ENCODE measurements around the gene GPATCH2L. TPM values are rescaled to one million over a fixed set of nuclear protein-coding genes. Genes with fewer than 3 reads are reported as not detected.

The GPATCH2L gene
- total RNA-seq = 10 to 100 TPM; 45.6 to 74.6 (median 61.6) TPM

DNA sequence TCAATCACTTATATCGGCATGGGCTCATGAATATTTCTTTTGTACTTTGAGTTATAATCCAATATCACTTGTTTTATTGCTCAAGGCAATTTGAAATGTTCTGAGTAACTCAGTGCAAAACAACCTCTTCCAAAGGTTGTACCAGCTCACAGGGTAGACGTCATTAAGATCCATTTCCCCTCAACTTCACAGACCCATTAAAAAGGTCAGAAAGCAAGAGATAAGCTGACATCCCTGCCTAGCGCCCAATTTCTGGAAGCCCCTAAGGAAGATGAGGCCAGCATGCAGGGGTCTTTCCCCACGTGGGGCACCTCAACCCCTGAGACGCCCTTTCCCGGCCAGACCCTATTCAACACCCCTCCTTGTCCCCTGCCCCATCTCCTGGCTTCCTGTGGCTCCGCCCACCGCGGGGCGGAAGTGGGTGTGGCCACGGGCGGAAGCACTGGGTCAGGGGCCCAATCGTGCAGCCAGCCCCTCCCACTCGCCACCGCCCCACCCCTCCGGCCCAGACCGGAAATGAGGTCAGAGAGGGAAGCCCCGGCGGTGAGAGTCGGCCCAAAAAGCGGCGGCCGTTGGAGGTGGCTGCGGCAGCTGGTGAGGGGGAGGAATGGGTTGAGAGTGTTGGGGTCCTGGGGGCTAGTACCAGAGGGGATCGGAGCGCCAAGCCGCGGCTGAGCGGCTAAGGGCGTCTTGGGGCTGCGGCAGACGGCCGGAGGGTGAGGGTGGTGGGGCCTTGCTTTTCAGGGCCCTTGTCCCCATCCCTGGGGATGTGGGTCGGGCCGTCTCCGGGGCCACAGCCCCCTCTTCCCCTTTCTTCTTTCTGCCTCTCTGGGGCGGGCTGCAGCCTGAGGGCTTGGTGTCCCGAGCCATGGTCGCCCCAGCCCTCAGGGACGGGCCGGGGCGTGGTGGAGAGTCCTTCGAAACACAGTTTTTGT lies at the start of gene GPATCH2L:
TSS of gene GPATCH2L (plus strand) at position 525 of the 935 bp plus-strand sequence. CDS start 2,442 bp downstream, outside the sequence.
- TF ChIP-seq, protein P1, sequence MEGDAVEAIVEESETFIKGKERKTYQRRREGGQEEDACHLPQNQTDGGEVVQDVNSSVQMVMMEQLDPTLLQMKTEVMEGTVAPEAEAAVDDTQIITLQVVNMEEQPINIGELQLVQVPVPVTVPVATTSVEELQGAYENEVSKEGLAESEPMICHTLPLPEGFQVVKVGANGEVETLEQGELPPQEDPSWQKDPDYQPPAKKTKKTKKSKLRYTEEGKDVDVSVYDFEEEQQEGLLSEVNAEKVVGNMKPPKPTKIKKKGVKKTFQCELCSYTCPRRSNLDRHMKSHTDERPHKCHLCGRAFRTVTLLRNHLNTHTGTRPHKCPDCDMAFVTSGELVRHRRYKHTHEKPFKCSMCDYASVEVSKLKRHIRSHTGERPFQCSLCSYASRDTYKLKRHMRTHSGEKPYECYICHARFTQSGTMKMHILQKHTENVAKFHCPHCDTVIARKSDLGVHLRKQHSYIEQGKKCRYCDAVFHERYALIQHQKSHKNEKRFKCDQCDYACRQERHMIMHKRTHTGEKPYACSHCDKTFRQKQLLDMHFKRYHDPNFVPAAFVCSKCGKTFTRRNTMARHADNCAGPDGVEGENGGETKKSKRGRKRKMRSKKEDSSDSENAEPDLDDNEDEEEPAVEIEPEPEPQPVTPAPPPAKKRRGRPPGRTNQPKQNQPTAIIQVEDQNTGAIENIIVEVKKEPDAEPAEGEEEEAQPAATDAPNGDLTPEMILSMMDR (IDR thresholded peaks at IDR 0.05) = no peak
- TF ChIP-seq POLR2A (IDR thresholded peaks at IDR 0.05) = peak; percentile 71
- peak; percentile 73 to 92 (median 81) for TF ChIP-seq POLR2AphosphoS5 (IDR thresholded peaks at IDR 0.05)

DNA sequence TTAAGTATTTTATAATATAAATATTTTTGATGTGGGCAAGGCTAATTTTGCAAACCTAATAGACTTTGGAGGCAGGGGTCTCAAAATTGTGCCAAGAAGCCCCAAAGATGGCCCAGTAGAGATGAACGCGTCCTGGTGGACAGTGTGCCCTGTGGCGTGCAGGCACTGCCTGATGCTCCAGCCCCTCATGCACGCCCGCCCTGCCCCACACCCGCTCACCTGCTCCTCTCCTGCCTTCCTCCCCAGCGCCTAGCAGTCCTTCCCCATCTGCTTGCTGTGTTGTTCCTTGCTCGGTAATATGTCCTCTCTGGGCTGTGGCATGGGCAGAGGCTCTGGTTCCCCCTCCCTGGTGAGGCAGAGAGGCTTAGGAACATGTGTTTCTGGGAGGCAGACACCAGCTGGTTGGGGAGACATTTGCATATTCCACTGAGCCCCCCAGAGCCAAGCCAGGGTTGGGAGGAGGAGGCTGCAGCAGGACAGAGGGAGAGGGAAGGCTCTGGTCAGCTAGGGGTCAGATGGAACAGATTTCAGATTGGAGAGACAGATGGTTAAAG lies 46.8 kb upstream of the GPATCH2L start:
- H3K27ac ChIP-seq = no peak overlapping the region
- no peak for DNase-seq (ENCODE audit: low spot score in 2 of 2)
- intact Hi-C loops (cut with DNase I; ENCODE audit: low total_unique reads) = no loop called here
- no peaks in the 10 kb centered on the region for H3K36me3 ChIP-seq
- TF ChIP-seq, protein P1 (IDR thresholded peaks at IDR 0.05) = no peak
- TF ChIP-seq POLR2AphosphoS5 (IDR thresholded peaks at IDR 0.05) (no peak), POLR2A (IDR thresholded peaks at IDR 0.05) (no peak)
- H3K27me3 ChIP-seq = no peaks in the 10 kb centered on the region
- no peak overlapping the region for H3K4me3 ChIP-seq
- H3K4me1 ChIP-seq = peaks cover 0 to 3% of the 10 kb centered on the region in 2 donors
- no peaks in the 10 kb centered on the region for H3K9me3 ChIP-seq

More for the DNA sequence above, at the start of gene GPATCH2L:
- Histone ChIP-seq H3K27ac (peak within 1 kb of the TSS; percentile 85 to 89), H3K36me3 (no peaks in the 10 kb centered on the region), H3K9me3 (no peaks in the 10 kb centered on the region), H3K27me3 (no peaks in the 10 kb centered on the region), H3K4me1 (peaks cover 3 to 17% of the 10 kb centered on the region in 2 donors), H3K4me3 (peak within 1 kb of the TSS; percentile 84 to 97 (median 93))
- intact Hi-C loops (cut with DNase I; ENCODE audit: low total_unique reads) = no loop called here
- peak; percentile 94 for DNase-seq (ENCODE audit: low spot score in 2 of 2)

DNA sequence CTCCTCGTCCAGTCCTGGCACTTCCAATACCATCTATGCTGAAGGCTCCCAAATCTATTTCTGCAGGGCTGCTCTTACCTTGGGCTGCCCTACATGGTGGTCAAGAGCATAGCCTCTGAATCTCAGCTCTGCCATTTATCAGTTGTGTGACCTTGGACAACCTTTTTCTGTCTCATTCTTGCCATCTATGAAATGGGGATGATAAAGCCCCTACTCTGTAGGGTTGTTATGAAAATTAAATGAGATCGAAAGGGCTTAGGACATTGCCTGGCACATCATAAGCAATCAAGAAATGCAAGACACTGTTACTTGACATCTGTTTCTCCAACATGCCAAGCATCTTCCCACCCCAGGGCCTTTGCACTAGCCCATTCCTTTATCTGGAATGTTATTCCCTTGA lies 45.5 kb upstream of the GPATCH2L start:
- TF ChIP-seq, protein P1 (IDR thresholded peaks at IDR 0.05) = no peak
- TF ChIP-seq POLR2A (IDR thresholded peaks at IDR 0.05) (no peak), POLR2AphosphoS5 (IDR thresholded peaks at IDR 0.05) (no peak)
- no peak for DNase-seq (ENCODE audit: low spot score in 2 of 2)
- no peaks in the 10 kb centered on the region for H3K27me3 ChIP-seq
- H3K27ac ChIP-seq = no peak overlapping the region
- intact Hi-C loops (cut with DNase I; ENCODE audit: low total_unique reads) = no loop called here
- H3K36me3 ChIP-seq = no peaks in the 10 kb centered on the region
- H3K4me1 ChIP-seq = peaks cover 0 to 3% of the 10 kb centered on the region in 2 donors
- no peak overlapping the region for H3K4me3 ChIP-seq
- H3K9me3 ChIP-seq = no peaks in the 10 kb centered on the region

DNA sequence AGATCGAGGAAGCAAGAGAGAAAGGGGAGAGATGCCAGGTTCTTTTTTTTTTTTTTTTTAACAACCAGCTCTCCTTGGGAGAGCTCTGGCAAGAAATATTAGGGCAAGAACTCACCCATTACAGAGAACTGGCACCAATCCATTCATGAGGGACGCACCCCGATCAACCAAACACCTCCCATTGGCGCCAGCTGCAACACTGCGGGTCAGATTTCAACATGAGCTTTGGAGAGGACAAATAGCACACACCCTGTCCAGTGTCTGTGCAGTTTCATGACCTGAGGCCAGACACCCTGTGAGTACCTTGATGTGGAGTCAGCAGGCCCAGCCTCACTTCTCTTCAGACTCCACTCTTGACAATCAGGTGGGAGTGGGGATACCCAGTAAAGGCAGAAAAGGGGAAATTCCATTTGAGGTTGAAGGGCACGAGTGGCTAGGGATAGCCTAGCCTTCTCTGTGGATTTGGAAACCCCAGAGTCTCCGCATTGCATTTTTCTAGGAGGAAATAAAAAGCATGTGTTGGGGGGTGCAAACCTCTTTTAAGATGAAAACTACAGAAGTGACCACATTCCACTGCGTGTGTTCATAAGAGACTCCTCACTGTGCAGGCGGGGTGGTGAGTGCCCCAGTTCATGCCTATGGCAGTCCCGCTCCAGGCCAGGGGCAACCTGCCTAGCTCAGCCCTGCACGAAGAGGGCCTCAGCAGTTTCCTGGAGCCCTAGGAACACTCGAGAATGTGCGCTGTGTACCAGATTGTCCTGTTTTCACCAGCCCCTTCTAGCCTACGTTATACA lies 42.4 kb upstream of the GPATCH2L start:
- peak overlapping the region in 1 of 2 donors; percentile 19 for H3K27ac ChIP-seq
- intact Hi-C loops (cut with DNase I; ENCODE audit: low total_unique reads) = no loop called here
- no peak overlapping the region for H3K4me3 ChIP-seq
- no peaks in the 10 kb centered on the region for H3K9me3 ChIP-seq
- no peak for DNase-seq (ENCODE audit: low spot score in 2 of 2)
- H3K36me3 ChIP-seq = no peaks in the 10 kb centered on the region
- no peaks in the 10 kb centered on the region for H3K27me3 ChIP-seq
- TF ChIP-seq POLR2AphosphoS5 (IDR thresholded peaks at IDR 0.05) (no peak), POLR2A (IDR thresholded peaks at IDR 0.05) (no peak)
- TF ChIP-seq, protein P1 (IDR thresholded peaks at IDR 0.05) = no peak
- no peaks in the 10 kb centered on the region for H3K4me1 ChIP-seq
